PC-3 (cell line): ENCODE results near the gene LMO7. TPM values are rescaled to one million over a fixed set of nuclear protein-coding genes. Genes with fewer than 3 reads are reported as not detected.

Source experiments
- ATAC-seq: fragments of 200-7000 bp; cut with Tn5 transposase; 2 replicates; pipeline ENCODE4 v1.9.1; 2020; ENCODE audit warnings: mild to moderate bottlenecking, moderate library complexity
- BruUV-seq: library from RNA; stranded (reverse); fragments of 400-500 nt; replicated peaks from 2 replicates; lab custom pipeline; 2021; lab: Mats Ljungman, UMichigan
- CTCF ChIA-PET: fragments of 300-600 bp; sonication (Branson Sonifier 250); formaldehyde crosslinking; loops from one replicate; lab custom pipeline; 2022; ENCODE audit warnings: antibody characterized with exemption; lab: Charles Lee
- POLR2A ChIA-PET: fragments of 300-600 bp; sonication (Branson Sonifier 250); formaldehyde crosslinking; loops from one replicate; lab custom pipeline; 2022; ENCODE audit warnings: antibody characterized with exemption; ENCODE audit not compliant: unreplicated experiment; lab: Charles Lee
- DNase-seq: peaks from one replicate; pipeline ENCODE4 v3.0.0-alpha.2; 2015
- H2AFZ ChIP-seq: fragments of 300-600 bp; sonication (generic); 2 replicates; pipeline ENCODE4 v1.6.0; 2016; ENCODE audit warnings: antibody characterized with exemption, low read length
- H3F3A ChIP-seq: fragments of 300-600 bp; sonication (generic); one replicate; pipeline ENCODE4 v1.6.0; 2017; ENCODE audit warnings: antibody characterized with exemption, low read length, control low read depth, mild to moderate bottlenecking; ENCODE audit not compliant: unreplicated experiment
- H3K27ac ChIP-seq: fragments of 300-600 bp; sonication (generic); 2 replicates; pipeline ENCODE4 v1.5.1; 2016; ENCODE audit warnings: mild to moderate bottlenecking, low read length
- H3K27me3 ChIP-seq: fragments of 300-600 bp; sonication (generic); 2 replicates; pipeline ENCODE4 v1.6.1; 2016; ENCODE audit warnings: low read length, mixed read lengths
- H3K36me3 ChIP-seq: fragments of 300-600 bp; sonication (generic); 2 replicates; pipeline ENCODE4 v1.6.1; 2016; ENCODE audit warnings: low read depth, mixed run types, low read length, mixed read lengths
- H3K4me1 ChIP-seq: fragments of 300-600 bp; sonication (generic); 2 replicates; pipeline ENCODE4 v1.5.1; 2016; ENCODE audit warnings: low read length; ENCODE audit not compliant: insufficient read depth
- H3K4me2 ChIP-seq: fragments of 300-600 bp; sonication (generic); 2 replicates; pipeline ENCODE4 v1.6.0; 2016; ENCODE audit warnings: low read length
- H3K4me3 ChIP-seq: fragments of 300-600 bp; sonication (generic); 2 replicates; pipeline ENCODE4 v1.5.1; 2016; ENCODE audit warnings: mild to moderate bottlenecking, low read length, mixed read lengths
- H3K79me2 ChIP-seq: fragments of 300-600 bp; sonication (generic); 2 replicates; pipeline ENCODE4 v1.6.1; 2017; ENCODE audit warnings: low read length, mixed read lengths
- H3K9ac ChIP-seq: fragments of 300-600 bp; sonication (generic); 2 replicates; pipeline ENCODE4 v1.6.0; 2016; ENCODE audit warnings: mild to moderate bottlenecking, low read length
- H3K9me2 ChIP-seq: fragments of 300-600 bp; sonication (generic); replicated peaks from 2 replicates; pipeline ENCODE4 v1.6.1; 2016; ENCODE audit warnings: mixed run types, low read length, mixed read lengths
- H3K9me3 ChIP-seq: fragments of 300-600 bp; sonication (generic); 2 replicates; pipeline ENCODE4 v1.6.1; 2016; ENCODE audit warnings: low read length, mixed read lengths
- H4K20me1 ChIP-seq: fragments of 300-600 bp; sonication (generic); 2 replicates; pipeline ENCODE4 v1.6.1; 2016; ENCODE audit warnings: low read length, mixed read lengths
- EZH2 ChIP-seq: fragments of 300-600 bp; sonication (generic); IDR thresholded peaks from one replicate; pipeline ENCODE4 v1.6.1; 2017; ENCODE audit warnings: antibody characterized with exemption, mild to moderate bottlenecking, low read length; ENCODE audit not compliant: unreplicated experiment
- EZH2phosphoT487 ChIP-seq: fragments of 300-600 bp; sonication (generic); IDR thresholded peaks from 2 replicates; pipeline ENCODE4 v1.6.1; 2018; ENCODE audit warnings: mild to moderate bottlenecking, antibody characterized with exemption, low read length, borderline replicate concordance
- intact Hi-C: fragments of 100-400 bp; cut with micrococcal nuclease; formaldehyde crosslinking; loops from 2 replicates; pipeline ENCODE4 v1.9.0; 2023
- total RNA-seq: library from RNA; depleted of rRNA; stranded (reverse); fragments of >200 nt; gene quantifications from 2 replicates; pipeline ENCODE4 v1.2.3, GENCODE V29; 2014
- TF ChIP-seq, protein P1 (sequence below): fragments of 300-600 bp; sonication (generic); conservative IDR thresholded peaks from 2 replicates; pipeline ENCODE4 v1.5.1; 2017; ENCODE audit warnings: antibody characterized with exemption, low read depth, mild to moderate bottlenecking, low read length

LMO7 gene
- total RNA-seq, 1 experiment from 2014 or later = 83.6 TPM

DNA sequence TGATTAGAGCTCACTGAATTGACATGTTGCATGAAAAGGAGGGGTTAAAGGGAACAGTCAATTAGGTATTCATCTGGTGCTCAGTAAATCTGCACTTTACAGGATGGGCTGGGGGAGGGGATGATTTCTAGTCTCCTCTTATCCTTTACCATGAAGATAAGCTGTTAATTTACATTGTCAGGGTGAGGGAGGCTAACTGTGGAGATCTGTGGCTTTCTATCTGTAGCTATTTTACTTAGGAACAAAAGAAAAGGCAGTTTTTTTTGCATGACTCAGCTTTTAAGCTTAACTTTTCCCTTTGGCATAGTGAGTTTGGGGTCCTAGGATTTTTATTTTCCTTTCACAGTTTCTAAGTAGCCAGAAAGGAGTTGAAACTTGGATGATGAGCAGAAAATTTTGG is 253.3 kb downstream of the LMO7 start:
- Histone ChIP-seq H3K36me3 (no peaks in the 10 kb centered on the region), H3K4me2 (no peak overlapping the region), H3K4me1 (no peaks in the 10 kb centered on the region), H3K27me3 (no peaks in the 10 kb centered on the region), H3K9me3 (no peaks in the 10 kb centered on the region), H4K20me1 (no peaks in the 10 kb centered on the region), H2AFZ (no peak overlapping the region), H3K27ac (no peak overlapping the region), H3K4me3 (no peak overlapping the region), H3K9ac (no peak overlapping the region), H3K79me2 (no peaks in the 10 kb centered on the region), H3K9me2 (no peaks in the 10 kb centered on the region), H3F3A (no peaks in the 10 kb centered on the region)
- no TSS peak for BruUV-seq
- DNase-seq (no peak), ATAC-seq (no peak)
- POLR2A ChIA-PET = interaction anchor here (0.6 kb wide), 1 partner anchor 13 kb away, joined by 3 read pairs; no protein-coding TSS in a partner anchor
- TF ChIP-seq EZH2 = no peak
- TF ChIP-seq, protein P1, sequence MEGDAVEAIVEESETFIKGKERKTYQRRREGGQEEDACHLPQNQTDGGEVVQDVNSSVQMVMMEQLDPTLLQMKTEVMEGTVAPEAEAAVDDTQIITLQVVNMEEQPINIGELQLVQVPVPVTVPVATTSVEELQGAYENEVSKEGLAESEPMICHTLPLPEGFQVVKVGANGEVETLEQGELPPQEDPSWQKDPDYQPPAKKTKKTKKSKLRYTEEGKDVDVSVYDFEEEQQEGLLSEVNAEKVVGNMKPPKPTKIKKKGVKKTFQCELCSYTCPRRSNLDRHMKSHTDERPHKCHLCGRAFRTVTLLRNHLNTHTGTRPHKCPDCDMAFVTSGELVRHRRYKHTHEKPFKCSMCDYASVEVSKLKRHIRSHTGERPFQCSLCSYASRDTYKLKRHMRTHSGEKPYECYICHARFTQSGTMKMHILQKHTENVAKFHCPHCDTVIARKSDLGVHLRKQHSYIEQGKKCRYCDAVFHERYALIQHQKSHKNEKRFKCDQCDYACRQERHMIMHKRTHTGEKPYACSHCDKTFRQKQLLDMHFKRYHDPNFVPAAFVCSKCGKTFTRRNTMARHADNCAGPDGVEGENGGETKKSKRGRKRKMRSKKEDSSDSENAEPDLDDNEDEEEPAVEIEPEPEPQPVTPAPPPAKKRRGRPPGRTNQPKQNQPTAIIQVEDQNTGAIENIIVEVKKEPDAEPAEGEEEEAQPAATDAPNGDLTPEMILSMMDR = no peak
- no peak for TF ChIP-seq EZH2phosphoT487
- intact Hi-C loops = no loop called here
- CTCF ChIA-PET = no interaction called here

DNA sequence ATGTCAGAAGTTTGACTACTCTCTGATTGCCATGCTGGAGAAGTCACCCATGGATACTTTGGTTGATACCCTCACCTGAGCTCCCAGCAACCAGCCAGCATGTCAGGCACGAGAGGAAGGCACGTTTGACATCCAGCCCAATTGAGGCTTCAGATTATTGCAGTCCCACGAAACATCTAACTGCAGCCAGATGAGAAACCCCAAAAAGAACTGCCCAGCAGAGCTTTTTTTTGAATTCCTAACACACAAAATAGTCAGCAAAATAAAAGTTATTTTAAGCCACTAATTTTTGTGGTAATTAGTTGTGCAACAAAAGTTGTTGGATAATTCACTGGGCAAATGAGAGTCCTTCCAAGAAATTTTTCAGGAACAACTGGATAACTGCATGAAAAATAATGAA is 259.0 kb downstream of the LMO7 start:
- no peak overlapping the region for H3K9ac ChIP-seq
- H3K4me1 ChIP-seq = peaks cover 8% of the 10 kb centered on the region
- H3K4me2 ChIP-seq = no peak overlapping the region
- H3K79me2 ChIP-seq = no peaks in the 10 kb centered on the region
- ChIA-PET CTCF (no interaction called here), POLR2A (no interaction called here)
- no peak overlapping the region for H3K27ac ChIP-seq
- no peaks in the 10 kb centered on the region for H4K20me1 ChIP-seq
- intact Hi-C loops = no loop called here
- H3K36me3 ChIP-seq = no peaks in the 10 kb centered on the region
- no peak overlapping the region for H2AFZ ChIP-seq
- no peak overlapping the region for H3K4me3 ChIP-seq
- no peaks in the 10 kb centered on the region for H3K27me3 ChIP-seq
- DNase-seq (no peak), ATAC-seq (no peak)
- H3K9me2 ChIP-seq = no peaks in the 10 kb centered on the region
- no TSS peak for BruUV-seq
- TF ChIP-seq EZH2 (no peak), EZH2phosphoT487 (no peak)
- TF ChIP-seq, protein P1 = no peak
- H3F3A ChIP-seq = no peaks in the 10 kb centered on the region
- H3K9me3 ChIP-seq = no peaks in the 10 kb centered on the region

DNA sequence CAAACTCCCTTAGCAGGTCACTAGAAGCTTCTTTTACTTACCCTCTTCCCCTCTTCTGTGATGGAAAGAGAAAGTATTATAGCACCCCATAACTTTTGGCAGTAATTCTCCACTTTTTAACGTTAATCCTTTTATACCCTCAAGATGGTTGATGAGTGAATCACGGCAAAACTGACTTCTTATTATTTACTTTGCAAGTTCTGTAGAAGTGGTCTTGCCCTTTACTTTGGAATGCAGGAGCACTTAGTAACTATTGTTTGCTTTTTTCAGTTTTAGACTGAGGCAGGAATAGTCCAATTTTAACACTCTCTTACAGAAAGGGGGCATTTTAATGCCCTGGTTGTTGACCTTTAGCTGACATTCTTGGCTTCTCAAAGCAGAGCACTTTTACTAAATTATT is 260.1 kb downstream of the LMO7 start:
- Histone ChIP-seq H3K4me2 (no peak overlapping the region), H3K36me3 (no peaks in the 10 kb centered on the region), H3K27ac (no peak overlapping the region), H3K27me3 (no peaks in the 10 kb centered on the region), H2AFZ (no peak overlapping the region; the same call in 1 of the 2 replicates), H4K20me1 (no peaks in the 10 kb centered on the region), H3K4me3 (no peak overlapping the region), H3K4me1 (peaks cover 8% of the 10 kb centered on the region), H3K9me3 (no peaks in the 10 kb centered on the region), H3K79me2 (no peaks in the 10 kb centered on the region), H3F3A (no peaks in the 10 kb centered on the region), H3K9ac (no peak overlapping the region), H3K9me2 (no peaks in the 10 kb centered on the region)
- peak; percentile 22; the same call in 1 of the 2 replicates for ATAC-seq
- TF ChIP-seq, protein P1 = no peak
- no peak for TF ChIP-seq EZH2phosphoT487
- TF ChIP-seq EZH2 = no peak
- POLR2A ChIA-PET = no interaction called here
- CTCF ChIA-PET = no interaction called here
- BruUV-seq = no TSS peak
- intact Hi-C loops = no loop called here
- DNase-seq = peak; percentile 43
